GM18498 (cell line): ENCODE data around the gene MMP7.

Experiments used
- ATAC-seq: cut with Tn5 transposase; IDR thresholded peaks from one replicate; pipeline ENCODE4 v1.9.1; 2021; ENCODE audit warnings: mild to moderate bottlenecking, moderate library complexity; ENCODE audit not compliant: unreplicated experiment

MMP7 gene

DNA sequence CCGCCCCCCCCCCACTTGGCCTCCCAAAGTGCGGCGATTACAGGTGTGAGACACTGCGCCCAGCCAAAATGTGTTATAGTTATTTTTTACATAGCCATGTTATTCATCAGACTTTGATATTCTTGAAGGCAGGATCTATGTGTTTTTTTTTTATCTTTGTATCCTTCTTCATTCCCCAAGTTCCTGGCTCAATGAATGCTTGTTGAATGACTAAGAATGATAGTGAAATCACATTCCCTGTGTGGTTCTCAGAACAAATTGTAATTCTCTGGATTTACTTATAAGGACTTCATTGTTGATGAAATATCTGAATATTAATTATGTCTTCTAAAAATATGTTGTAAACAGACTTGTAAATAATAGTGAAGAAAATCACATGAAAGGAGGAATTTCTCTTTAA, 33.5 kb downstream of the MMP7 start:
- no peak for ATAC-seq

GRCh38 chr11:102495161-102496042, 35.1 kb downstream of the MMP7 start:
- peak; percentile 87 for ATAC-seq

DNA sequence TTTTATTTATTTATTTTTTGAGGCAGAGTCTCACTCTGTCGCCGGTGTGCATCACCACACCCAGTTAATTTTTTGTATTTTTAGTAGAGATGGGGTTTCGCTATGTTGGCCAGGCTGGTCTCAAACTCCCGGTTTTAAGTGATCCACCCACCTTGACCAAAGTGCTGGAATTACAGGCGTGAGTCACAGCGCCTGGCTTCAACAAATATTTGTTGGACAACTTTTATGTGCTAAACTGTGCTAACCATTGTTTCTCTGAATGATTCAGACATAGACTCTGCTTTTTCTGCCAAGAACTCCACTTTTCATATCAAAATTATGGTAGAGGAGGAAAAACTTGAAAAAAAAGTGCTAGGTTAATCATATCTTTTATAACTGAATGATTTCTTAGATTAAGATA, 36.3 kb downstream of the MMP7 start:
- ATAC-seq, result no peak

GRCh38 chr11:102493524-102493923, 37.0 kb downstream of the MMP7 start:
- no peak for ATAC-seq

DNA sequence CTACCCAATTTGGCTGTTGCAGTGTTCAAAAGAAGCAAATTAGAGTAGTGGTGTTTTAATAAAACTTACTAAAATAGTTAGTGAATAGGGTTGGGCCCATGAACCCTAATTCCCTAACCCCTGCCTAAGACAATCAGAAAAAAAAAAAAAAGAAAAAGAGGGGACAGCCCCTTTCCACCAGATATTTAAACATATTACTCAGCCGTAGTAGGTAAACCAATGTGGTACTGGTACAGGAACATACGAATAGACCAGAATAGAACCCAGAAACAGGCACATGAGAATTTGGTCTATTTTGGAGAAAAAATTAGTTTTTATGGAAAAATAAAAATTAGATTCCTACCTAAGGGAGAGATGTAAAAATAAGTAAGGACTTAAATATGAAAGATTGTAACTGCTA, 38.6 kb downstream of the MMP7 start:
- ATAC-seq, result no peak

DNA sequence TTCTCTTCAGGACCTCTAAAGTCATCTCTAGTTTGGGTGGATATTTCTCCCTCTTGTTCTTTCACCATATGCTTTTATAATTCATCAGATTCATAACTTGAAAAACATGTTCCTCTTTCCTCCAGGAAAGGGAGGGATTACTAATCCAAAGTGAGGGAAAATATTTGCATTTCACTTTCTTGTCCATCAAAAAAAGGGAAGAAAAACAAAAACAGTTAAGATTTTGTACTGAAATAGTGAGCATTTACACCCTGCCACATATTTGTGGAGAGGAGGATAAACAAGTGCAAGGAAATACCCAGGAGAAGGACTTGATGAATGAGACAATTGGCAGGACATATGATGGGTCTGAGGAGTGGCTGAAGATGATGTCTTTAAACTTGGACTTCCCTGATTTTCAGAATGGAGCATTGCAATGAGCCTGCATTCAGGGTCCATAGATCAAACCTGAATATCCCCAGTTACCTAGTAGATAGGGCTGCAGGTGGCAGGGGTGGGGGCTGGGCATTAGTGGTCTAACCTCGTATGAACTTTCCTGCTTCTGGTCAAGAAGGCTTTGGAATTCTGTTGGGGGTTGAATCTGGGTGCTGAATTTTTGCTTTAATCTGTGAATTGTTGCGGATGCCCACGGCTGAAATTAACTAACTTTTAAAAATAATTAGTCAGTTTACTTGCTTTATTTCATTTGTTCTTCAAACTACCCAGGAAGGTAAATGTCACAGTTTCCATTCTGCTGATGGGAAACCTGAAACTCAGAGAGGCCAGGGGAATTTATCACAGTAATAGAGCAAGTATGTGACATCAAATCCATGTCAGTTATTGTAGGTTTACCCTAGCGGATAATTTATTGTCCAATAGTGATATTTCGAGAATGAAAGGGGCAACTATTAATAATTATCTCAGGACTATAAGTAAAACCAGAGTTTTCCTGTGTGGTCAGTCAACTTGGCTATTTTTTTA, 41.1 kb downstream of the MMP7 start:
- ATAC-seq, result no peak

DNA sequence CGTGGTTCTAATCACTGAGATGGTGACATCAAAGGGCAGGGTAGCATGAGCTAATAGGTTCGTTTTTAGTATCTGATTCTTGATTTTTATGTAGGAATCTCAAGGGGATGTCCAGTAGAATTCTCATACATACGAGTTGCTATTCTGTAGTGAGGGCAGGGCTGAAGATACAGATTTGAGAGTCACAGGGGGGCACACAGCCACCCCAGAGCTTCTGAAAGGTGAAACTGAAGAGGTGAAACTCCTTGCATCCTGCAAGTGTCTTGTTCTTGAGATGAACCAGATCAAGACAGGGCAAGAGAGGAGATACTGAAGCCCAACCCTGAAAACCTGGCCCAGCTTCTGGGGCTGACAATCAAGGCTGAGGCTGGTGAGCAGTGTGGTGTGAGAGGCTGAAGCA, 42.3 kb downstream of the MMP7 start:
- peak; percentile 96 for ATAC-seq

- no peak for ATAC-seq
Measured at GRCh38 chr11:102487214-102487613, 43.3 kb downstream of the MMP7 start.

GRCh38 chr11:102486584-102486983, 44.0 kb downstream of the MMP7 start:
- ATAC-seq, result no peak

GRCh38 chr11:102485095-102485722, 45.3 kb downstream of the MMP7 start:
- ATAC-seq, result no peak

- ATAC-seq, result no peak
Measured at GRCh38 chr11:102482433-102482832, 48.1 kb downstream of the MMP7 start.

DNA sequence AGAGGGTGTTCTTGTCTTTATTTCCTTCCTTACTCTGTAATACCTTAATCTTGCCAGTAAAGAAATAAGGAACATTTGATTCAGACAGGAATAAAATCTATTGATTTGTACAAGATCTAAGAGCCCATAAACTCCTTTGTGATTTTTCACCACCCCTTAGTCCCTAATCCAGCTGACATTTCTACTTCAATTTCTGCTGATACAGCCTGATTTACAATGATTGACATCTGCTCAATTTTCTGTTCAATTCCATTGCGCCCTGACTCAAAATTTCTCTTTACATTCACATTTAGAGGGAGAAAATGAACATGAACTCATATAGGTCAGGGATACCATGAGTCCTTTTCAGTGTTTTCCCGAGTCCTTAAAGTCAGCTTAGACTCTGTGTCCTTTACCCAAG, 50.8 kb downstream of the MMP7 start:
- ATAC-seq, result no peak

DNA sequence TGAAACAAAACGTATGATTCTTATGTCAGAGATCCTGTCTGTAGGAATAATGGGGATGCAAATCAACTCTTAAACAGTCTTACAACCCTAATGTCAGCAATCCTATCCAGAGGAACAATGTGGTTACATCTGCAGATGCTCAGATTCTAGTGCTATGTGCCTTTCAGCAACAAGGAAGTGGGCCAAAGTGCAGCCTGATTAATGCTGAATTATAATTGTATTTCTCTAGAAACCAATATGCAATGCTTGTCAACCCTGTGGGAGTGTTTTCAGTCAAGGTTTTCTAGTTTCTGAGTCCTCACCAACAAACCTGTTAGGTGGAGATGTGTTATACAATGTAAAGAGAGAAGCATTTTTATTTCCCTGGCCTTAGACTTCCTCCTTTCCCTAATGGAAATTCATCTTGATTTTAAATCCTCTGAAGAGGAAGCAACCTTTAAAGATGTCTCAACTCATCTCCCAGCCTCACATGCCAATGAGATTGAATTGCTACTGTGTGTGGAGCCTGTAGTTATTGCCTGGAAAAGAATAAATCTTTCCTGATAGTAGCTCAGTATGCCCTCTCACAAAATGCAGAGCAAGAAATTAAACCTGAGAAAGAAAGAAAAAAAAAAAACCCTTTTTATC, 51.8 kb downstream of the MMP7 start:
- ATAC-seq, result no peak

- ATAC-seq, result peak; percentile 36
Measured at GRCh38 chr11:102476812-102477211, 53.7 kb downstream of the MMP7 start.

DNA sequence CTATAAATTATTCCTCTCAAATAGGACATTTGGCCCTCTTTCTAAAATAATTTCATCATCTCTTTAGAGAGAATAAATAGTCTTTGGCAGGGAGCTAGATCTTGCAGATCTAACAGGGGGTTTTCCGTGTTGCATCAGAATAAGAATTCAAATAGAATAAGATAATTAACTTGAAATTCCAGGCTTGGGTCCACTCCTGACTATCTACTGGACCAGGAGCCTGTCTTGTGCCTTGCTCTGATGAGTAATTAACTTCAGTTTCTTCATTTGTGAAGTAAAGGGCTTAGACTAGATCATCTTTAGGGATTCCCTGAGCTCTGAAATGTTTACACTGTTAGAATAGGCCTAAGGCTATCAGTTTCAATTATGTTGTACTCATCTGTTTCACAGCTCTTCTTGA, 54.5 kb downstream of the MMP7 start:
- no peak for ATAC-seq

DNA sequence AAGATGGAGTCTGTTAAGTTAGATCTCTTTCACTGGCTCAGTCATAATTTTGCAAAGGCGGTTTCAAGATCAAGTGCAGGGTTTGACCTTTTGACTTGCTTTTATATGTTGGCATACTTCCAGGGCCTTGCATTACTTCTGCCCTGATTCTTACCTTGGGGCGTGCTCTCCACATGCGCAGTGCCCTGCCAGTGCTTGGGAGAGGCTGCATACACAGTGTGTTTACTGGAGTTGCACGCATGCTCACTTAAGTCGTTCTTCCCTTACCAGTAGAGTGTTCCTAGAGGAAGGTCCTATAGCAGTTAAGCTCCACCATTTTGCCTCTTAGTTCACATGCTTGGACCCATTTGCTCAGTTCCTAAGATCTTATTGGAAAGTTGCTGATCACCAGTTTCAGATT, 57.0 kb downstream of the MMP7 start:
- no peak for ATAC-seq

- ATAC-seq, result no peak
Measured at GRCh38 chr11:102472127-102472526, 58.4 kb downstream of the MMP7 start.

DNA sequence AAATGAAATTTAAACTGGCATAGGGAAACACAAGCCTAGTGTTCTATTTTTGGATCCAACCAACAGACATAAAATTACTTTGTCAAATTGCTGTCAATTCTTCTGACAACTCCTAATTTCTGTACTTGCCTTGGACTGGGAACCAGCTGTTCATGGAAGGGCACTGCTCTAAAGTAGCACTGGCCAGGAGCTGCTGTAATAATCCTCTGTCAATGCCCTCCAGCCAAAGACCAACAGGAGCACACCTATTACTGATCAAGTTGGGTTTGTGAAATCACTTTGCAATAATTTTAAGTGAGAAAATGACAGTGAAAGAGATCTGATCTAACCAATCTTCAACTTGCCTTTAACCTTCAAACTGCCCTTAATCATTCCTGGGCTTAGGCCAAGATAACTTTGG, 59.1 kb downstream of the MMP7 start:
- no peak for ATAC-seq
